ENCODE results near the gene SCN4B. TPM values are rescaled to one million over a fixed set of nuclear protein-coding genes. Genes with fewer than 3 reads are reported as not detected.

Gene SCN4B
- total and polyA plus RNA-seq, 4 donors, result 0.05 to 0.67 (median 0.42) TPM; not detected in 1

DNA sequence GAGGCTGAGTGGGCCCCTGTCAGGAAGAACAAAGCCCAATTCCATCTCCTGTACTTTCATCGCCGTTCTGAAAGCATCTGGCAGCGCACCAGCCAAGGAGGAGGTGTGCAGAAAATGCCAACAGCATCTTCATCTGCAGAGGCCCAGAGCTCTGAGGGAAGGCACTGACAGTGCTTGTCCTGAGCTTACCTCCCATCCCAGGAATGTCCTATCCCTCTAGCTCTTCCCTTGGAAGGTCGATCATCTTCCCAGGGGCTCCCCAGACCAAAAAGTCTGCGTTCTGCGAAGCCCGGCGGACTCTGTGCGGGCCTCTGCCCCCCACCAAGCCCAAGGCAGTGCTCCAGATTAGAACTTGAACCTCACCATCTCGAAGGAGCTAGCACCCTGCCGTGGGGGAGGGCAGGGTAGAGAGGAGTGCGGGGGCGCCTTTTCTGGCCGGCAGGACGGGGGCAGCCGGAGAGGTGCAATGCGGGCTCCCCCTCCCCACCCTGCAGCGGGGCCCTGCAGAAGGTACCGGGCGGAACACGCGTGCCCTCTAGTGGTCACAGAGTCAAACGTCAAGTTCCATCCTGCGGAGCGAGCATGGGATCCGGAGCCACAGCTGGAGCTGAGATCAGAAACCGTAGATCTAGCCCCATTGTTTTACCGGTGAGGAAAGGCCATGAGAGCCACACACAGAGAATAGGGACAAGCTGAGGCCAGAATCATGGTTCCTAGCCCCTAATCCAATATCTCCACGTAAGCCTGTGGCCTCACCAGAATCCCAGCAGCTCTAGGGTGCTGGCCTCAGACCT, 18.8 kb upstream of the SCN4B start:
- Histone ChIP-seq H3K27ac (ENCODE audit: low read depth in 1 of 2, low read length in 2 of 2) (no peak overlapping the region), H3K4me1 (ENCODE audit: control insufficient read depth in 4 of 4, insufficient read depth in 4 of 4, low read length in 3 of 4) (peaks cover 0 to 10% (median 5%) of the 10 kb centered on the region in 4 donors), H3K9ac (ENCODE audit: low read depth in 1 of 2, low read length in 2 of 2) (no peak overlapping the region), H3K27me3 (ENCODE audit: control insufficient read depth in 4 of 4, insufficient read depth in 4 of 4, low read length in 3 of 4) (no peaks in the 10 kb centered on the region), H3K36me3 (ENCODE audit: control insufficient read depth in 4 of 4, insufficient read depth in 3 of 4, low read depth in 1 of 4, low read length in 3 of 4) (no peaks in the 10 kb centered on the region), H3K9me3 (ENCODE audit: control insufficient read depth in 4 of 4, low read length in 3 of 4) (no peaks in the 10 kb centered on the region), H3K4me3 (ENCODE audit: low read depth in 1 of 3, low read length in 3 of 3) (no peak overlapping the region)
- WGBS, result 8% methylated on average over 29 of the region's 29 CpGs
- peak; percentile 71 for DNase-seq (ENCODE audit: low spot score)
- TF ChIP-seq HNF4A (conservative IDR thresholded peaks at IDR 0.05) (no peak), RAD21 (IDR thresholded peaks at IDR 0.05) (peak; percentile 74 to 87), MAX (IDR thresholded peaks at IDR 0.05) (no peak)
- TF ChIP-seq, protein P1, sequence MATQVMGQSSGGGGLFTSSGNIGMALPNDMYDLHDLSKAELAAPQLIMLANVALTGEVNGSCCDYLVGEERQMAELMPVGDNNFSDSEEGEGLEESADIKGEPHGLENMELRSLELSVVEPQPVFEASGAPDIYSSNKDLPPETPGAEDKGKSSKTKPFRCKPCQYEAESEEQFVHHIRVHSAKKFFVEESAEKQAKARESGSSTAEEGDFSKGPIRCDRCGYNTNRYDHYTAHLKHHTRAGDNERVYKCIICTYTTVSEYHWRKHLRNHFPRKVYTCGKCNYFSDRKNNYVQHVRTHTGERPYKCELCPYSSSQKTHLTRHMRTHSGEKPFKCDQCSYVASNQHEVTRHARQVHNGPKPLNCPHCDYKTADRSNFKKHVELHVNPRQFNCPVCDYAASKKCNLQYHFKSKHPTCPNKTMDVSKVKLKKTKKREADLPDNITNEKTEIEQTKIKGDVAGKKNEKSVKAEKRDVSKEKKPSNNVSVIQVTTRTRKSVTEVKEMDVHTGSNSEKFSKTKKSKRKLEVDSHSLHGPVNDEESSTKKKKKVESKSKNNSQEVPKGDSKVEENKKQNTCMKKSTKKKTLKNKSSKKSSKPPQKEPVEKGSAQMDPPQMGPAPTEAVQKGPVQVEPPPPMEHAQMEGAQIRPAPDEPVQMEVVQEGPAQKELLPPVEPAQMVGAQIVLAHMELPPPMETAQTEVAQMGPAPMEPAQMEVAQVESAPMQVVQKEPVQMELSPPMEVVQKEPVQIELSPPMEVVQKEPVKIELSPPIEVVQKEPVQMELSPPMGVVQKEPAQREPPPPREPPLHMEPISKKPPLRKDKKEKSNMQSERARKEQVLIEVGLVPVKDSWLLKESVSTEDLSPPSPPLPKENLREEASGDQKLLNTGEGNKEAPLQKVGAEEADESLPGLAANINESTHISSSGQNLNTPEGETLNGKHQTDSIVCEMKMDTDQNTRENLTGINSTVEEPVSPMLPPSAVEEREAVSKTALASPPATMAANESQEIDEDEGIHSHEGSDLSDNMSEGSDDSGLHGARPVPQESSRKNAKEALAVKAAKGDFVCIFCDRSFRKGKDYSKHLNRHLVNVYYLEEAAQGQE (IDR thresholded peaks at IDR 0.05), result no peak
- TF ChIP-seq, protein P2, sequence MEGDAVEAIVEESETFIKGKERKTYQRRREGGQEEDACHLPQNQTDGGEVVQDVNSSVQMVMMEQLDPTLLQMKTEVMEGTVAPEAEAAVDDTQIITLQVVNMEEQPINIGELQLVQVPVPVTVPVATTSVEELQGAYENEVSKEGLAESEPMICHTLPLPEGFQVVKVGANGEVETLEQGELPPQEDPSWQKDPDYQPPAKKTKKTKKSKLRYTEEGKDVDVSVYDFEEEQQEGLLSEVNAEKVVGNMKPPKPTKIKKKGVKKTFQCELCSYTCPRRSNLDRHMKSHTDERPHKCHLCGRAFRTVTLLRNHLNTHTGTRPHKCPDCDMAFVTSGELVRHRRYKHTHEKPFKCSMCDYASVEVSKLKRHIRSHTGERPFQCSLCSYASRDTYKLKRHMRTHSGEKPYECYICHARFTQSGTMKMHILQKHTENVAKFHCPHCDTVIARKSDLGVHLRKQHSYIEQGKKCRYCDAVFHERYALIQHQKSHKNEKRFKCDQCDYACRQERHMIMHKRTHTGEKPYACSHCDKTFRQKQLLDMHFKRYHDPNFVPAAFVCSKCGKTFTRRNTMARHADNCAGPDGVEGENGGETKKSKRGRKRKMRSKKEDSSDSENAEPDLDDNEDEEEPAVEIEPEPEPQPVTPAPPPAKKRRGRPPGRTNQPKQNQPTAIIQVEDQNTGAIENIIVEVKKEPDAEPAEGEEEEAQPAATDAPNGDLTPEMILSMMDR (IDR thresholded peaks at IDR 0.05; ENCODE audit: low read depth, low read length, missing input control), result peak; percentile 75

DNA sequence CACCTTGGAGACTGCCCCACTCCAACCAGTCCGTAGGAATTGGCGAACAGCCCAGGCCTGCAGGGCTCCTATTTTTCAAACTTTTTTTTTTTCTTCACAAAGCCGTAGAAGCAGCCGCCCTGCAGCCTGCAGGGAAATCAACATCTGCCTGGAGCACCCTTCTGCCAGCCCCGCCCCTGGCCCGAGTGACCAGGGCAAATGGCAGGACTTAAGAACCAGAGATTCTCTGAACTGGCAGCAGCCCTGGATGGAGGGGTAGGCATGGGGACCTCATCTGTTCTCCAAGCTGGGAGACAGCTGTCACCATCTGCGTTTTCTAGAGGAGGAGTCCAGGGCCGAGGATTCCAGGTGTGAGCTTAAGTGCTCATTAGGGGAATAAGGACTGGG, 18.3 kb upstream of the SCN4B start:
- Histone ChIP-seq H3K4me1 (ENCODE audit: control insufficient read depth in 4 of 4, insufficient read depth in 4 of 4, low read length in 3 of 4) (peaks cover 0 to 10% (median 5%) of the 10 kb centered on the region in 4 donors), H3K9me3 (ENCODE audit: control insufficient read depth in 4 of 4, low read length in 3 of 4) (no peaks in the 10 kb centered on the region), H3K27me3 (ENCODE audit: control insufficient read depth in 4 of 4, insufficient read depth in 4 of 4, low read length in 3 of 4) (no peaks in the 10 kb centered on the region), H3K9ac (ENCODE audit: low read depth in 1 of 2, low read length in 2 of 2) (no peak overlapping the region), H3K27ac (ENCODE audit: low read depth in 1 of 2, low read length in 2 of 2) (no peak overlapping the region), H3K4me3 (ENCODE audit: low read depth in 1 of 3, low read length in 3 of 3) (no peak overlapping the region), H3K36me3 (ENCODE audit: control insufficient read depth in 4 of 4, insufficient read depth in 3 of 4, low read depth in 1 of 4, low read length in 3 of 4) (no peaks in the 10 kb centered on the region)
- DNase-seq (ENCODE audit: low spot score), result no peak
- TF ChIP-seq TAF1 (conservative IDR thresholded peaks at IDR 0.05) (no peak), SP1 (IDR thresholded peaks at IDR 0.05) (no peak), RAD21 (IDR thresholded peaks at IDR 0.05) (no peak), YY1 (IDR thresholded peaks at IDR 0.05) (no peak), FOXA2 (IDR thresholded peaks at IDR 0.05) (no peak), GABPA (IDR thresholded peaks at IDR 0.05 in 1 of 2, conservative IDR thresholded peaks at IDR 0.05 in 1 of 2) (no peak), HNF4A (conservative IDR thresholded peaks at IDR 0.05) (no peak), JUND (IDR thresholded peaks at IDR 0.05) (no peak), MAX (IDR thresholded peaks at IDR 0.05) (no peak), ATF3 (IDR thresholded peaks at IDR 0.05) (no peak), RXRA (IDR thresholded peaks at IDR 0.05) (no peak), EGR1 (IDR thresholded peaks at IDR 0.05; ENCODE audit: low read depth in 2 of 2) (no peak), ZBTB33 (IDR thresholded peaks at IDR 0.05) (no peak)
- TF ChIP-seq, protein P2 (IDR thresholded peaks at IDR 0.05; ENCODE audit: low read depth, low read length, missing input control), result no peak
- TF ChIP-seq, protein P1 (IDR thresholded peaks at IDR 0.05), result no peak
- 53% methylated on average over 8 of the region's 8 CpGs for whole genome bisulfite sequencing
